H1 (cell line): ENCODE data around the gene PAX9. TPM values are rescaled to one million over a fixed set of nuclear protein-coding genes. Genes with fewer than 3 reads are reported as not detected.

Experiments used
- CTCF ChIA-PET: fragments of 300-600 bp; sonication (Branson Sonifier 250); formaldehyde crosslinking; loops from one replicate; lab custom pipeline; 2021; ENCODE audit not compliant: partially characterized antibody; lab: Charles Lee
- POLR2A ChIA-PET: fragments of 300-600 bp; sonication (Branson Sonifier 250); formaldehyde crosslinking; loops from one replicate; lab custom pipeline; 2021; ENCODE audit warnings: inconsistent platforms; ENCODE audit not compliant: partially characterized antibody; lab: Charles Lee
- DNase-seq, 2 experiments: peaks; one replicate each; pipeline versions ENCODE4 v3.0.0 to v3.0.0-alpha.2; 2010 to 2022; ENCODE audit warnings: low spot score in 2 of 2, low read depth in 1 of 2, mixed read lengths in 1 of 2
- FAIRE-seq: peaks from 2 replicates; lab custom pipeline; 2011; peaks lifted over from hg19 to GRCh38; lab: Jason Lieb, UNC
- H2AFZ ChIP-seq: 2 replicates; pipeline ENCODE4 v1.8.1; 2012; ENCODE audit warnings: low read length, inconsistent platforms
- H2AK5ac ChIP-seq: 2 replicates; pipeline ENCODE4 v1.6.1; 2013; ENCODE audit warnings: low read depth, low read length
- H2BK120ac ChIP-seq: replicated peaks from 2 replicates; pipeline ENCODE3; 2013; ENCODE audit warnings: low read depth, low read length, inconsistent platforms
- H2BK12ac ChIP-seq: 2 replicates; pipeline ENCODE4 v1.6.1; 2013; ENCODE audit warnings: low read depth, low read length
- H2BK15ac ChIP-seq: 2 replicates; pipeline ENCODE4 v1.6.1; 2013; ENCODE audit warnings: low read length
- H2BK20ac ChIP-seq: 2 replicates; pipeline ENCODE4 v1.6.1; 2013; ENCODE audit warnings: low read length
- H2BK5ac ChIP-seq: 2 replicates; pipeline ENCODE4 v1.6.1; 2013; ENCODE audit warnings: low read depth, low read length
- H3K14ac ChIP-seq: 2 replicates; pipeline ENCODE4 v1.6.1; 2013; ENCODE audit warnings: inconsistent platforms; ENCODE audit not compliant: insufficient read length
- H3K18ac ChIP-seq: 2 replicates; pipeline ENCODE4 v1.6.1; 2013; ENCODE audit warnings: low read length; ENCODE audit errors: extremely low read depth
- H3K23ac ChIP-seq: 2 replicates; pipeline ENCODE4 v1.6.1; 2013; ENCODE audit warnings: inconsistent platforms; ENCODE audit not compliant: insufficient read length
- H3K23me2 ChIP-seq: 2 replicates; pipeline ENCODE4 v1.6.1; 2013; ENCODE audit warnings: low read depth, low read length
- H3K27ac ChIP-seq: 2 replicates; pipeline ENCODE4 v1.6.1; 2011; ENCODE audit warnings: low read depth, low read length, inconsistent platforms
- H3K27me3 ChIP-seq, 4 experiments: replicated peaks in 1 of 4; 1 replicate in 1 of 4; 2 replicates in 3 of 4; pipeline versions ENCODE4 v1.6.1 to v1.8.1; 2011 to 2013; ENCODE audit warnings: low read length in 3 of 4, mild to moderate bottlenecking in 3 of 4, inconsistent platforms in 2 of 4, mixed read lengths in 2 of 4, moderate library complexity in 1 of 4; ENCODE audit not compliant: control insufficient read depth in 3 of 4, insufficient read depth in 3 of 4; ENCODE audit errors: extremely low read depth in 1 of 4
- H3K36me3 ChIP-seq, 4 experiments: 2 replicates each; pipeline versions ENCODE4 v1.6.1 to v1.8.1; 2011 to 2013; ENCODE audit warnings: mild to moderate bottlenecking in 4 of 4, low read length in 3 of 4, moderate library complexity in 2 of 4, control low read depth in 1 of 4, inconsistent platforms in 1 of 4; ENCODE audit not compliant: insufficient read depth in 4 of 4, control insufficient read depth in 2 of 4
- H3K4ac ChIP-seq: replicated peaks from 2 replicates; pipeline ENCODE3; 2013; ENCODE audit warnings: low read length, low read depth, mixed read lengths, inconsistent platforms; ENCODE audit not compliant: insufficient read length
- H3K4me1 ChIP-seq, 4 experiments: replicated peaks in 1 of 4; 1 replicate in 1 of 4; 2 replicates in 3 of 4; pipeline versions ENCODE4 v1.6.1 to v1.8.1; 2011 to 2013; ENCODE audit warnings: low read length in 3 of 4, inconsistent platforms in 2 of 4, mixed read lengths in 1 of 4; ENCODE audit not compliant: insufficient read depth in 4 of 4, control insufficient read depth in 3 of 4
- H3K4me2 ChIP-seq, 2 experiments: 2 replicates each; pipeline versions ENCODE4 v1.6.1 to v1.8.1; 2011 to 2013; ENCODE audit warnings: low read depth in 2 of 2, low read length in 2 of 2, control low read depth in 1 of 2, inconsistent platforms in 1 of 2, mild to moderate bottlenecking in 1 of 2; ENCODE audit not compliant: insufficient read depth in 1 of 2
- H3K4me3 ChIP-seq, 4 experiments: fragments of 200-600, 300-600 bp in 1 of 4; sonication (generic), shearing (Covaris generic), sonication (Bioruptor Twin) in 1 of 4; 2 replicates each; pipeline versions ENCODE4 v1.5.1 to v1.8.1; 2011 to 2016; ENCODE audit warnings: low read length in 4 of 4, low read depth in 3 of 4, control low read depth in 2 of 4, inconsistent platforms in 2 of 4, mild to moderate bottlenecking in 2 of 4, mixed read lengths in 1 of 4, moderate library complexity in 1 of 4; ENCODE audit not compliant: insufficient read depth in 2 of 4; ENCODE audit errors: extremely low read depth in 1 of 4
- H3K56ac ChIP-seq: replicated peaks from 2 replicates; pipeline ENCODE3; 2013; ENCODE audit warnings: low read depth, mild to moderate bottlenecking, mixed read lengths, low read length, inconsistent platforms; ENCODE audit not compliant: insufficient read length
- H3K79me1 ChIP-seq: 2 replicates; pipeline ENCODE4 v1.6.1; 2013; ENCODE audit warnings: low read depth, low read length, control low read depth
- H3K79me2 ChIP-seq, 2 experiments: 2 replicates each; pipeline versions ENCODE4 v1.6.1 to v1.8.1; 2012 to 2013; ENCODE audit warnings: low read length in 2 of 2, mild to moderate bottlenecking in 2 of 2, inconsistent platforms in 1 of 2; ENCODE audit not compliant: insufficient read depth in 2 of 2, control insufficient read depth in 1 of 2
- H3K9ac ChIP-seq, 4 experiments: replicated peaks in 1 of 4; 1 replicate in 1 of 4; 2 replicates in 3 of 4; pipeline versions ENCODE4 v1.6.1 to v1.8.1; 2011 to 2013; ENCODE audit warnings: low read depth in 3 of 4, low read length in 3 of 4, control low read depth in 2 of 4, mild to moderate bottlenecking in 2 of 4, moderate library complexity in 2 of 4, inconsistent platforms in 1 of 4; ENCODE audit errors: extremely low read depth in 1 of 4
- H3K9me3 ChIP-seq, 2 experiments: 2 replicates each; pipeline versions ENCODE4 v1.6.1 to v1.8.1; 2012 to 2013; ENCODE audit warnings: mild to moderate bottlenecking in 2 of 2, moderate library complexity in 2 of 2, control low read depth in 1 of 2, inconsistent platforms in 1 of 2, low read depth in 1 of 2, low read length in 1 of 2, mixed read lengths in 1 of 2; ENCODE audit not compliant: insufficient read depth in 2 of 2
- H4K20me1 ChIP-seq, 2 experiments: replicated peaks in 1 of 2; 2 replicates each; pipeline versions ENCODE3 to v1.8.1; 2011 to 2013; ENCODE audit warnings: inconsistent platforms in 2 of 2, low read length in 2 of 2, mild to moderate bottlenecking in 1 of 2; ENCODE audit not compliant: insufficient read depth in 2 of 2, control insufficient read depth in 1 of 2
- H4K5ac ChIP-seq: 2 replicates; pipeline ENCODE4 v1.6.1; 2013; ENCODE audit warnings: low read length, low read depth, mixed read lengths, inconsistent platforms; ENCODE audit not compliant: insufficient read length
- H4K8ac ChIP-seq: 2 replicates; pipeline ENCODE4 v1.8.0; 2013; ENCODE audit warnings: mild to moderate bottlenecking, moderate library complexity, low read length, inconsistent platforms; ENCODE audit not compliant: insufficient read depth; ENCODE audit errors: extremely low read depth
- H4K91ac ChIP-seq: replicated peaks from 2 replicates; pipeline ENCODE3; 2013; ENCODE audit warnings: low read length, mixed read lengths, inconsistent platforms; ENCODE audit not compliant: insufficient read length
- CBX8 ChIP-seq: fragments of 300-800, 300-1000 bp; sonication (generic); IDR thresholded peaks from 2 replicates; pipeline ENCODE4 v1.7.1; 2016; ENCODE audit warnings: low read depth, low read length, borderline replicate concordance
- FOSL1 ChIP-seq: IDR thresholded peaks from 2 replicates; pipeline ENCODE4 v1.6.1; 2011; ENCODE audit warnings: mild to moderate bottlenecking, low read depth, low read length, moderate library complexity; ENCODE audit not compliant: insufficient read depth
- PHF8 ChIP-seq: fragments of 200-600 bp; sonication (generic); conservative IDR thresholded peaks from 2 replicates; pipeline ENCODE4 v1.7.1; 2012; ENCODE audit warnings: low read depth, mild to moderate bottlenecking, inconsistent platforms, low read length, moderate library complexity
- POU5F1 ChIP-seq: IDR thresholded peaks from 2 replicates; pipeline ENCODE4 v1.6.1; 2011; ENCODE audit warnings: low read depth, mild to moderate bottlenecking, low read length, moderate library complexity
- RAD21 ChIP-seq, 2 experiments: IDR thresholded peaks in 1 of 2; conservative IDR thresholded peaks in 1 of 2; 2 replicates each; pipeline ENCODE4 v1.6.1; 2011; ENCODE audit warnings: low read depth in 2 of 2, low read length in 2 of 2, improper control_type of control experiment in 1 of 2, inconsistent platforms in 1 of 2, mild to moderate bottlenecking in 1 of 2, moderate library complexity in 1 of 2
- RNF2 ChIP-seq: fragments of 200-900, 300-1000 bp; sonication (generic); IDR thresholded peaks from 2 replicates; pipeline ENCODE4 v1.7.1; 2016; ENCODE audit warnings: borderline replicate concordance, low read depth, mild to moderate bottlenecking, antibody characterized with exemption, low read length; ENCODE audit not compliant: poor library complexity, severe bottlenecking; ENCODE audit errors: missing control alignments
- SIN3A ChIP-seq, 2 experiments: IDR thresholded peaks in 1 of 2; conservative IDR thresholded peaks in 1 of 2; 2 replicates each; pipeline ENCODE4 v1.6.1; 2011 to 2012; ENCODE audit warnings: low read length in 2 of 2, improper control_type of control experiment in 1 of 2, low read depth in 1 of 2, mild to moderate bottlenecking in 1 of 2
- SP1 ChIP-seq: IDR thresholded peaks from 2 replicates; pipeline ENCODE4 v1.6.1; 2011; ENCODE audit warnings: low read depth, low read length
- TAF7 ChIP-seq: optimal IDR thresholded peaks from 2 replicates; pipeline ENCODE3; 2011; ENCODE audit warnings: low read depth, mild to moderate bottlenecking, inconsistent platforms, low read length, moderate library complexity, borderline replicate concordance
- WGBS, 2 experiments: shearing (Covaris generic) in 1 of 2; methylation state at CpG; one replicate each; pipeline versions ENCODE4 v1.1.6 to v1.1.7; 2013 to 2015; ENCODE audit warnings: low lambda C conversion rate in 2 of 2, mixed read lengths in 2 of 2, inconsistent platforms in 1 of 2, low coverage in 1 of 2, missing lambda C conversion rate in 1 of 2; ENCODE audit not compliant: insufficient replicate concordance in 2 of 2, insufficient coverage in 1 of 2, insufficient read length in 1 of 2; ENCODE audit errors: extremely low coverage in 1 of 2, missing lambda C conversion rate in 1 of 2; 5-methylcytosine and 5-hydroxymethylcytosine counted together
- polyA plus RNA-seq, 7 experiments: library from polyadenylated mRNA; depleted of rRNA in 3 of 7; stranded (reverse) in 5 of 7; unstranded in 2 of 7; fragments of >200 nt in 5 of 7; fragments of 200-250 nt in 2 of 7; gene quantifications; 1 replicate in 5 of 7; 2 replicates in 1 of 7; 4 replicates in 1 of 7; pipeline versions ENCODE4 v1.2.1 to v1.2.3, GENCODE V29; 2011 to 2013; ENCODE audit warnings: missing spikeins in 2 of 7, mixed read lengths in 2 of 7
- total RNA-seq: library from RNA; stranded (reverse); fragmentation: NEBNext Ultra II Directional; extraction: Animal tissue kit (Norgen Biotek cat#: 25700); gene quantifications from 2 replicates; pipeline ENCODE4 v1.2.1, GENCODE V29; 2021
- TF ChIP-seq, protein P1 (sequence below): IDR thresholded peaks from 2 replicates; pipeline ENCODE4 v1.6.1; 2012; ENCODE audit warnings: inconsistent platforms
- TF ChIP-seq, protein P2 (sequence below): IDR thresholded peaks from 2 replicates; pipeline ENCODE4 v1.6.1; 2012; ENCODE audit warnings: inconsistent platforms

PAX9 gene
- total and polyA plus RNA-seq, 2 of the 8 experiments (the other 6 are each of a cell fraction or from before 2014, with no cell fraction given): 0.05 TPM; not detected in 1

DNA sequence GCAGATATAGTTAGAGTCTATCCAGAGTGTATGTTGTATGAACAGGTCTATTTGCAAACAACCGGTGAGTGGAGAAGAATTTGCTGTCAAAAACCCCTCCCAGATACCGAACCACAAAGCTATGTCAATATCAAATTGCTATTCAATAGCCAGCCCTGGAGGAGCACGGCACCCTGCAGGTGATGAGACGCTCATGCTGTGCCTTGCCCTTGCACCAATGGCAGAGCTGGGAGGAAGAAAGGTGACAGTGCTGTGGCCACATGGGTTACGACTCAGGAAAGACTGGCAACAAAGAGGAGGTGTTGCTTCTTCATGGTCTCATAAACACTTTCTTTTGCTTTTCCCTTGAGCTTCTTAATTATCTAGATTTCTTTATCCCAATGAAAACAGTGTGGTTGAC lies 55.7 kb downstream of the PAX9 start:
- Histone ChIP-seq H3K23me2 (no peaks in the 10 kb centered on the region), H3K4me1 (peaks cover 0 to 8% (median 6%) of the 10 kb centered on the region in 4 experiments; a peak in 6 of 7 replicates), H3K9me3 (no peaks in the 10 kb centered on the region), H3K56ac (no peak overlapping the region), H2BK120ac (no peak overlapping the region), H3K4ac (no peak overlapping the region), H3K4me3 (no peak overlapping the region), H3K79me2 (no peaks in the 10 kb centered on the region), H3K4me2 (no peak overlapping the region), H3K23ac (no peak overlapping the region), H3K79me1 (no peaks in the 10 kb centered on the region), H2BK20ac (no peak overlapping the region), H4K20me1 (no peaks in the 10 kb centered on the region), H3K18ac (no peak overlapping the region), H3K9ac (no peak overlapping the region), H4K8ac (no peak overlapping the region), H2AFZ (no peak overlapping the region), H3K36me3 (no peaks in the 10 kb centered on the region), H3K27me3 (no peaks in the 10 kb centered on the region), H4K5ac (no peak overlapping the region), H3K27ac (no peak overlapping the region), H4K91ac (no peak overlapping the region), H2BK5ac (no peak overlapping the region), H3K14ac (no peak overlapping the region), H2BK15ac (no peak overlapping the region), H2AK5ac (no peak overlapping the region), H2BK12ac (no peak overlapping the region)
- ChIA-PET CTCF (interaction anchor here (0.7 to 2.2 kb wide), 8 partner anchors 13 to 432 kb away, joined by 3 to 6 read pairs (median 4); no protein-coding TSS in a partner anchor), POLR2A (interaction anchor here (0.6 to 1.2 kb wide), 3 partner anchors 14 to 1152 kb away, joined by 3 to 4 read pairs (median 3); no protein-coding TSS in a partner anchor)
- whole genome bisulfite sequencing, 2 experiments: 32% methylated on average over 5 of the region's 5 CpGs; no CpG with 5 or more reads in 1 of the 2 experiments
- peak; percentile 7 for FAIRE-seq
- peak; percentile 21 to 57 for DNase-seq
- TF ChIP-seq RNF2 (no peak), TAF7 (no peak), POU5F1 (no peak), PHF8 (no peak), SIN3A (conservative IDR thresholded peaks at IDR 0.05 in 1 of 2, IDR thresholded peaks at IDR 0.05 in 1 of 2; ENCODE audit: low read depth in 1 of 2, low read length in 2 of 2) (peak in 1 of 2 experiments; percentile 49; a peak in 1 of 4 replicates), SP1 (no peak), RAD21 (IDR thresholded peaks at IDR 0.05 in 1 of 2, conservative IDR thresholded peaks at IDR 0.05 in 1 of 2; ENCODE audit: low read depth in 2 of 2, low read length in 2 of 2) (no peak), FOSL1 (no peak), CBX8 (no peak)
- TF ChIP-seq, protein P1, sequence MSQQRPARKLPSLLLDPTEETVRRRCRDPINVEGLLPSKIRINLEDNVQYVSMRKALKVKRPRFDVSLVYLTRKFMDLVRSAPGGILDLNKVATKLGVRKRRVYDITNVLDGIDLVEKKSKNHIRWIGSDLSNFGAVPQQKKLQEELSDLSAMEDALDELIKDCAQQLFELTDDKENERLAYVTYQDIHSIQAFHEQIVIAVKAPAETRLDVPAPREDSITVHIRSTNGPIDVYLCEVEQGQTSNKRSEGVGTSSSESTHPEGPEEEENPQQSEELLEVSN: no peak
- TF ChIP-seq, protein P2, sequence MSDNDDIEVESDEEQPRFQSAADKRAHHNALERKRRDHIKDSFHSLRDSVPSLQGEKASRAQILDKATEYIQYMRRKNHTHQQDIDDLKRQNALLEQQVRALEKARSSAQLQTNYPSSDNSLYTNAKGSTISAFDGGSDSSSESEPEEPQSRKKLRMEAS: peak; percentile 82
